Karpas-422 (cell line): ENCODE data around the gene PHKA2. TPM values are rescaled to one million over a fixed set of nuclear protein-coding genes. Genes with fewer than 3 reads are reported as not detected.
A peak's percentile ranks its signal among the peaks of the same experiment; 100 is the strongest.
"Not testable (repeated sequence)": the region's sequence is repeated elsewhere in the genome, so short reads cannot be mapped to it uniquely, and the experiment has no call there.

ENCODE experiments used
- DNase-seq: peaks from one replicate; pipeline ENCODE4 v3.0.0-alpha.2; 2015
- H2AFZ ChIP-seq: fragments of 200-600 bp; sonication (generic); 2 replicates; pipeline ENCODE4 v1.6.1; 2014; ENCODE audit warnings: antibody characterized with exemption, low read length, mixed read lengths
- H3K27ac ChIP-seq: fragments of 200-600 bp; sonication (generic); 2 replicates; pipeline ENCODE4 v1.5.1; 2014; ENCODE audit warnings: mild to moderate bottlenecking, low read length, moderate library complexity
- H3K27me3 ChIP-seq: fragments of 200-600 bp; sonication (generic); 2 replicates; pipeline ENCODE4 v1.6.1; 2014; ENCODE audit warnings: low read length, mixed read lengths
- H3K36me3 ChIP-seq: fragments of 200-600 bp; sonication (generic); 2 replicates; pipeline ENCODE4 v1.6.1; 2014; ENCODE audit warnings: low read length, mixed read lengths; ENCODE audit not compliant: insufficient read depth
- H3K4me1 ChIP-seq: fragments of 200-600 bp; sonication (generic); 2 replicates; pipeline ENCODE4 v1.6.1; 2014; ENCODE audit warnings: mild to moderate bottlenecking, low read length, mixed read lengths
- H3K4me2 ChIP-seq: fragments of 200-600 bp; sonication (generic); 2 replicates; pipeline ENCODE4 v1.6.1; 2014; ENCODE audit warnings: low read length, low read depth, mild to moderate bottlenecking; ENCODE audit not compliant: poor library complexity, severe bottlenecking
- H3K4me3 ChIP-seq: fragments of 200-600 bp; sonication (generic); 2 replicates; pipeline ENCODE4 v1.5.1; 2014; ENCODE audit warnings: mild to moderate bottlenecking, antibody characterized with exemption, low read length, mixed read lengths
- H3K79me2 ChIP-seq: fragments of 200-600 bp; sonication (generic); 2 replicates; pipeline ENCODE4 v1.6.1; 2014; ENCODE audit warnings: mild to moderate bottlenecking, low read length, mixed read lengths
- H3K9ac ChIP-seq: fragments of 200-600 bp; sonication (generic); 2 replicates; pipeline ENCODE4 v1.6.0; 2014; ENCODE audit warnings: low read length
- H3K9me2 ChIP-seq: fragments of 200-600 bp; sonication (generic), shearing (Covaris generic); replicated peaks from 2 replicates; pipeline ENCODE4 v1.6.0; 2014; ENCODE audit warnings: mild to moderate bottlenecking, low read length, moderate library complexity; ENCODE audit not compliant: insufficient read depth
- H3K9me3 ChIP-seq: fragments of 300-700, 200-600 bp; sonication (generic); 2 replicates; pipeline ENCODE4 v1.6.1; 2014; ENCODE audit warnings: low read length, mixed read lengths
- H4K20me1 ChIP-seq: fragments of 200-600 bp; sonication (generic); 2 replicates; pipeline ENCODE4 v1.6.1; 2014; ENCODE audit warnings: mild to moderate bottlenecking, antibody characterized with exemption, low read length, low read depth; ENCODE audit not compliant: insufficient read depth
- total RNA-seq: library from RNA; depleted of rRNA; stranded (reverse); fragments of >200 nt; shearing (Covaris generic); gene quantifications from 2 replicates; pipeline ENCODE4 v1.2.3, GENCODE V29; 2014; ENCODE audit warnings: low replicate concordance

PHKA2 gene
- total RNA-seq, 1 experiment from 2014 or later: 50.7 TPM

GRCh38 chrX:18992829-18993228 lies 8.9 kb upstream of the PHKA2 start:
- H3K27ac ChIP-seq: no peak overlapping the region
- H3K79me2 ChIP-seq: no peaks in the 10 kb centered on the region
- no peak overlapping the region for H3K4me3 ChIP-seq
- H3K36me3 ChIP-seq: no peaks in the 10 kb centered on the region
- H3K9ac ChIP-seq: no peak overlapping the region
- H4K20me1 ChIP-seq: no peaks in the 10 kb centered on the region
- H3K4me1 ChIP-seq: peaks cover 7% of the 10 kb centered on the region
- no peaks in the 10 kb centered on the region for H3K27me3 ChIP-seq
- H3K9me3 ChIP-seq: no peaks in the 10 kb centered on the region
- H3K9me2 ChIP-seq: no peaks in the 10 kb centered on the region
- H3K4me2 ChIP-seq: no peak overlapping the region
- no peak overlapping the region for H2AFZ ChIP-seq
- no peak for DNase-seq

- Histone ChIP-seq H3K4me2 (peak overlapping the region; percentile 70), H3K4me1 (peaks cover 35% of the 10 kb centered on the region), H3K79me2 (peaks cover 27% of the 10 kb centered on the region), H3K9ac (peak overlapping the region; percentile 88), H4K20me1 (no peaks in the 10 kb centered on the region), H3K27me3 (no peaks in the 10 kb centered on the region), H3K36me3 (no peaks in the 10 kb centered on the region), H2AFZ (no peak overlapping the region), H3K9me2 (no peaks in the 10 kb centered on the region), H3K27ac (no peak overlapping the region), H3K9me3 (no peaks in the 10 kb centered on the region), H3K4me3 (peak overlapping the region; percentile 79)
- DNase-seq: no peak
Measured at GRCh38 chrX:18985186-18985435, 1.2 kb upstream of the PHKA2 start.

- peak overlapping the region; percentile 93 for H3K27ac ChIP-seq
- H3K9me2 ChIP-seq: no peaks in the 10 kb centered on the region
- H3K4me3 ChIP-seq: peak overlapping the region; percentile 79
- H3K79me2 ChIP-seq: peaks cover 32% of the 10 kb centered on the region
- no peaks in the 10 kb centered on the region for H3K9me3 ChIP-seq
- H3K4me1 ChIP-seq: peaks cover 41% of the 10 kb centered on the region
- peak; percentile 92 for DNase-seq
- peak overlapping the region; percentile 88 for H3K9ac ChIP-seq
- H2AFZ ChIP-seq: no peak overlapping the region
- peak overlapping the region; percentile 70 for H3K4me2 ChIP-seq
- no peaks in the 10 kb centered on the region for H4K20me1 ChIP-seq
- no peaks in the 10 kb centered on the region for H3K36me3 ChIP-seq
- H3K27me3 ChIP-seq: no peaks in the 10 kb centered on the region
Measured at GRCh38 chrX:18984381-18985185, 669 bp upstream of the PHKA2 start.

GRCh38 chrX:18981124-18981807 lies 2.6 kb downstream of the PHKA2 start:
- H3K9ac ChIP-seq: peak overlapping the region; percentile 88
- no peak for DNase-seq

GRCh38 chrX:18980262-18980661 lies 3.7 kb downstream of the PHKA2 start:
- H3K9ac ChIP-seq: peak overlapping the region; percentile 88
- H3K79me2 ChIP-seq: peaks cover 66% of the 10 kb centered on the region
- H4K20me1 ChIP-seq, H3K9me3 ChIP-seq, H2AFZ ChIP-seq, H3K36me3 ChIP-seq, H3K9me2 ChIP-seq, H3K27me3 ChIP-seq: not testable (repeated sequence)
- peak overlapping the region; percentile 70 for H3K4me2 ChIP-seq
- peak overlapping the region; percentile 93 for H3K27ac ChIP-seq
- H3K4me1 ChIP-seq: peaks cover 59% of the 10 kb centered on the region
- H3K4me3 ChIP-seq: peak overlapping the region; percentile 79
- peak; percentile 73 for DNase-seq

More at GRCh38 chrX:18981124-18981807, 2.6 kb downstream of the PHKA2 start:
- Histone ChIP-seq H2AFZ (no peak overlapping the region), H3K9me2 (no peaks in the 10 kb centered on the region), H3K4me1 (peaks cover 59% of the 10 kb centered on the region), H3K36me3 (no peaks in the 10 kb centered on the region), H3K4me2 (peak overlapping the region; percentile 70), H3K9me3 (no peaks in the 10 kb centered on the region), H3K4me3 (peak overlapping the region; percentile 79), H3K27ac (peak overlapping the region; percentile 93), H3K79me2 (peaks cover 58% of the 10 kb centered on the region), H4K20me1 (no peaks in the 10 kb centered on the region), H3K27me3 (no peaks in the 10 kb centered on the region)

GRCh38 chrX:18974993-18975392 lies 8.9 kb downstream of the PHKA2 start:
- DNase-seq: no peak
- H3K9me2 ChIP-seq: no peaks in the 10 kb centered on the region
- H3K79me2 ChIP-seq: peaks cover 77% of the 10 kb centered on the region

GRCh38 chrX:18973527-18974192 lies 10.3 kb downstream of the PHKA2 start:
- H3K4me1 ChIP-seq: peaks cover 58% of the 10 kb centered on the region
- H3K4me3 ChIP-seq: peak overlapping the region; percentile 3

More at GRCh38 chrX:18974993-18975392, 8.9 kb downstream of the PHKA2 start:
- Histone ChIP-seq H3K9me3 (no peaks in the 10 kb centered on the region), H2AFZ (no peak overlapping the region), H3K4me1 (peaks cover 68% of the 10 kb centered on the region), H3K4me3 (no peak overlapping the region), H4K20me1 (no peaks in the 10 kb centered on the region), H3K9ac (peak overlapping the region; percentile 32; the same call in 1 of the 2 replicates), H3K36me3 (no peaks in the 10 kb centered on the region), H3K4me2 (peak overlapping the region; percentile 48), H3K27ac (peak overlapping the region; percentile 89), H3K27me3 (no peaks in the 10 kb centered on the region)

GRCh38 chrX:18971506-18971905 lies 12.4 kb downstream of the PHKA2 start:
- H3K9ac ChIP-seq: no peak overlapping the region
- H3K79me2 ChIP-seq: peaks cover 82% of the 10 kb centered on the region
- H3K27me3 ChIP-seq: no peaks in the 10 kb centered on the region
- H3K9me2 ChIP-seq: no peaks in the 10 kb centered on the region
- no peak overlapping the region for H2AFZ ChIP-seq
- H3K36me3 ChIP-seq: no peaks in the 10 kb centered on the region
- H3K27ac ChIP-seq: peak overlapping the region; percentile 89
- H3K4me2 ChIP-seq: no peak overlapping the region
- DNase-seq: no peak
- H3K9me3 ChIP-seq: no peaks in the 10 kb centered on the region
- no peak overlapping the region for H3K4me3 ChIP-seq
- peaks cover 47% of the 10 kb centered on the region for H3K4me1 ChIP-seq
- H4K20me1 ChIP-seq: no peaks in the 10 kb centered on the region

More at GRCh38 chrX:18973527-18974192, 10.3 kb downstream of the PHKA2 start:
- DNase-seq: peak; percentile 81
- no peaks in the 10 kb centered on the region for H4K20me1 ChIP-seq
- no peaks in the 10 kb centered on the region for H3K27me3 ChIP-seq
- H3K27ac ChIP-seq: peak overlapping the region; percentile 89
- peak overlapping the region; percentile 32 for H3K9ac ChIP-seq
- H3K79me2 ChIP-seq: peaks cover 77% of the 10 kb centered on the region
- H3K9me2 ChIP-seq: no peaks in the 10 kb centered on the region
- H2AFZ ChIP-seq: no peak overlapping the region
- H3K9me3 ChIP-seq: no peaks in the 10 kb centered on the region
- H3K4me2 ChIP-seq: peak overlapping the region; percentile 48
- no peaks in the 10 kb centered on the region for H3K36me3 ChIP-seq
